Endothelial cell of umbilical vein (primary cell): ENCODE results near the gene PNPLA1.

Experiments used
- POLR2A ChIP-seq: IDR thresholded peaks from 2 replicates; pipeline ENCODE4 v1.6.1; 2012; ENCODE audit warnings: low read depth, mild to moderate bottlenecking, control low read depth, low read length
- TF ChIP-seq, protein P1 (sequence below), 2 donors: IDR thresholded peaks; 1 replicate in 1 of 2; 2 replicates in 1 of 2; pipeline ENCODE4 v1.5.1; 2011; ENCODE audit warnings: low read length in 2 of 2, mild to moderate bottlenecking in 2 of 2, moderate library complexity in 2 of 2, control low read depth in 1 of 2, inconsistent platforms in 1 of 2, low read depth in 1 of 2; ENCODE audit not compliant: insufficient read depth in 1 of 2; ENCODE audit errors: extremely low read depth in 1 of 2
- TF ChIP-seq, protein P2 (sequence below): IDR thresholded peaks from 2 replicates; pipeline ENCODE4 v1.6.1; 2011; ENCODE audit not compliant: insufficient read depth, insufficient read length

DNA sequence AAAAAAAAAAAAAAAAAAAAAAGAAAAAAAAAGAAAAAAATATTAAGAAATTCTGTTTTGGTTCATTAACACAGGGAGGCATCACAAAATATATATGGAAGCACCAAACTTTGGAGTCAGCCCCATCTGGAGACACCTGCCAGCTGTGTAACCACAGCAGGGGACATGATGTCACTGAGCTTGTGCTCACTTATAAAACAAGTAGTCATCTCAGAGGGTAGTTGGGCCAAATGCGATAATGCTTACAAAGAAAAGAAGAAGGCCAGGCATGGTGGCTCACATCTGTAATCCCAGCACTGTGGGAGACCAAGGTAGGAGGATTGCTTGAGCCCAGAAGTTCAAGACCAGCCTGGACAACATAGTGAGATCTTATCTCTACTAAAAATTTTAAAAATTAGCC, 68.0 kb downstream of the PNPLA1 start:
- TF ChIP-seq, protein P1, sequence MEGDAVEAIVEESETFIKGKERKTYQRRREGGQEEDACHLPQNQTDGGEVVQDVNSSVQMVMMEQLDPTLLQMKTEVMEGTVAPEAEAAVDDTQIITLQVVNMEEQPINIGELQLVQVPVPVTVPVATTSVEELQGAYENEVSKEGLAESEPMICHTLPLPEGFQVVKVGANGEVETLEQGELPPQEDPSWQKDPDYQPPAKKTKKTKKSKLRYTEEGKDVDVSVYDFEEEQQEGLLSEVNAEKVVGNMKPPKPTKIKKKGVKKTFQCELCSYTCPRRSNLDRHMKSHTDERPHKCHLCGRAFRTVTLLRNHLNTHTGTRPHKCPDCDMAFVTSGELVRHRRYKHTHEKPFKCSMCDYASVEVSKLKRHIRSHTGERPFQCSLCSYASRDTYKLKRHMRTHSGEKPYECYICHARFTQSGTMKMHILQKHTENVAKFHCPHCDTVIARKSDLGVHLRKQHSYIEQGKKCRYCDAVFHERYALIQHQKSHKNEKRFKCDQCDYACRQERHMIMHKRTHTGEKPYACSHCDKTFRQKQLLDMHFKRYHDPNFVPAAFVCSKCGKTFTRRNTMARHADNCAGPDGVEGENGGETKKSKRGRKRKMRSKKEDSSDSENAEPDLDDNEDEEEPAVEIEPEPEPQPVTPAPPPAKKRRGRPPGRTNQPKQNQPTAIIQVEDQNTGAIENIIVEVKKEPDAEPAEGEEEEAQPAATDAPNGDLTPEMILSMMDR (IDR thresholded peaks at IDR 0.05; ENCODE audit: extremely low read depth in 1 of 2, insufficient read depth in 1 of 2, low read depth in 1 of 2, low read length in 2 of 2) = no peak
- TF ChIP-seq, protein P2, sequence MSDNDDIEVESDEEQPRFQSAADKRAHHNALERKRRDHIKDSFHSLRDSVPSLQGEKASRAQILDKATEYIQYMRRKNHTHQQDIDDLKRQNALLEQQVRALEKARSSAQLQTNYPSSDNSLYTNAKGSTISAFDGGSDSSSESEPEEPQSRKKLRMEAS = no peak
- TF ChIP-seq POLR2A = no peak
